Ishikawa (cell line): ENCODE measurements around the gene VSTM2B.

ENCODE experiments used
- CEBPB ChIP-seq: IDR thresholded peaks from 2 replicates; pipeline ENCODE4 v1.6.1; 2012
- CREB1 ChIP-seq: IDR thresholded peaks from 2 replicates; pipeline ENCODE4 v1.6.1; 2012; ENCODE audit warnings: low read depth
- EGR1 ChIP-seq: IDR thresholded peaks from 2 replicates; pipeline ENCODE4 v1.6.1; 2012
- EP300 ChIP-seq: IDR thresholded peaks from 2 replicates; pipeline ENCODE4 v1.6.1; 2012; ENCODE audit warnings: borderline replicate concordance
- FOXM1 ChIP-seq: IDR thresholded peaks from 2 replicates; pipeline ENCODE4 v1.6.1; 2012; ENCODE audit warnings: low read depth, borderline replicate concordance
- MAX ChIP-seq: IDR thresholded peaks from 2 replicates; pipeline ENCODE4 v1.6.1; 2012
- NFIC ChIP-seq: IDR thresholded peaks from 2 replicates; pipeline ENCODE4 v1.6.1; 2012
- RAD21 ChIP-seq: IDR thresholded peaks from 2 replicates; pipeline ENCODE4 v1.6.1; 2012; ENCODE audit warnings: low read depth
- REST ChIP-seq: IDR thresholded peaks from 2 replicates; pipeline ENCODE4 v1.6.1; 2012; ENCODE audit warnings: low read depth, mild to moderate bottlenecking
- TAF1 ChIP-seq: IDR thresholded peaks from 2 replicates; pipeline ENCODE4 v1.6.1; 2012; ENCODE audit warnings: low read depth, mild to moderate bottlenecking
- TCF12 ChIP-seq: IDR thresholded peaks from 2 replicates; pipeline ENCODE4 v1.6.1; 2012; ENCODE audit warnings: low read depth
- TEAD4 ChIP-seq: IDR thresholded peaks from 2 replicates; pipeline ENCODE4 v1.6.1; 2012
- USF1 ChIP-seq: IDR thresholded peaks from 2 replicates; pipeline ENCODE4 v1.6.1; 2012
- YY1 ChIP-seq: IDR thresholded peaks from 2 replicates; pipeline ENCODE4 v1.6.1; 2012; ENCODE audit warnings: low read depth
- ZBTB7A ChIP-seq: IDR thresholded peaks from 2 replicates; pipeline ENCODE4 v1.6.1; 2012; ENCODE audit warnings: low read depth

The VSTM2B gene

GRCh38 chr19:29525901-29526729 lies at the start of gene VSTM2B:
TSS of gene VSTM2B (plus strand) at chr19:29525994. CDS start at chr19:29526584, 590 bp downstream.
- no peak for TF ChIP-seq ZBTB7A
- no peak for TF ChIP-seq TEAD4
- TF ChIP-seq USF1: no peak
- TF ChIP-seq MAX: no peak
- TF ChIP-seq EP300: no peak
- TF ChIP-seq FOXM1: no peak
- TF ChIP-seq REST: no peak
- no peak for TF ChIP-seq EGR1
- no peak for TF ChIP-seq CREB1
- TF ChIP-seq CEBPB: no peak
- TF ChIP-seq RAD21: no peak
- no peak for TF ChIP-seq TCF12
- no peak for TF ChIP-seq NFIC
- no peak for TF ChIP-seq TAF1
- no peak for TF ChIP-seq YY1

DNA sequence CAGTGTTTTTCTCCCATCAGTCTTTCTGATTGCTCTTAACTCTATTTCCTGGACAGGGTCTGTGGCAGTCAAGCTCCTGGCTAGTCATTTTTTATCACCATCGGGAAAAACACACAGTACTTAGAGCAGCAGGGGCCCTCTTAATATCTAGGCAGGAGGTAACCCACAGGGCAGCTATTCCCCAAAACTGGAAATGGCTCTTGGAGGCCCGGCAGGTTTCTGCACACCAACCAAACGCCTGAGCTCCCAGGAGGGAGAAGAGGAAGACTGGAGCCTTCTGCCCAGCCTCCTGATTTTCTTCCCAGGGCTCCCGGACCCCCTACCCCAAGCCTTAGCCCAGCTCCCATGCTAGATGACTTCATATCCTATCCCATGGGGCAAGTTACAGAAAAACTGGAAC lies 49.3 kb upstream of the VSTM2B start:
- TF ChIP-seq USF1 (no peak), YY1 (no peak), TAF1 (no peak), EGR1 (no peak), ZBTB7A (no peak), EP300 (no peak), NFIC (no peak), TCF12 (no peak), CREB1 (no peak), REST (no peak), MAX (no peak), CEBPB (no peak), TEAD4 (no peak), FOXM1 (no peak), RAD21 (no peak)

DNA sequence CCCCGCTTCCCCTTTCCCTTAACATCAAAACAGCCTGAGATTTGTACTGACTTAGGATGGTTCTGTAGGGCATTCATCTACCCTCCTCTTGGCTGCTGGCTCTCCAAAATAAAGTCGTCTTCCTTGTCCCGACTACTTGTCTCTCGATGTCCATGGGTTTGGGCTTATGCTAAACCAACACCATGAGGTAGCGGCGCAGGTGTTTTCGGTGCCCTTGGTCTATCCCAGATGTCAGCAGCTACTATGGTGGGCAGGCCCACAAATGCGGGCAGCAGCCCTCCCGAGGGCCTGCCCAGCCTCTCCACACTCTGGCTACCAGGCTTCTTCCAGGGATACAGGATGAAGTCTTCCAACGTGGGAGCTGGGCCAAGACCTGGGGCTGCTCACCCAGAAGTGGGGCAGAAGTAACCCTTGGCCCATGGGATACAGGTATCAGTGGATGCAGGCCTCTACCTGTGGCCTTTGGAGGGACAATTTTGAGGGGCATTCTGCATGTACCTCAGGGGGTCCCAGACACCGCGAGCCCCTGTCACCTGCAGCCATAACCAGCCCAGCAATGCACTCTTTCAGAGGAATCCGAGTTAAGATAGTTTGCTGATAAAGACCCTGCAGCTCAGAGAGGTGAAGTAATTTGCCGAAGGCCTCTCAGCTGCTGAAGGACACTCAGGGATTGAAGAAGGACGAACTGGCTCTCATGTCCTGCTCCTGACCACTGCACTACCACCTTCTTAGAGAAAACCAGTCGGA lies 47.8 kb upstream of the VSTM2B start:
- TF ChIP-seq RAD21 (no peak), MAX (no peak), EP300 (no peak), CEBPB (no peak), REST (no peak), TEAD4 (no peak), EGR1 (no peak), CREB1 (no peak), USF1 (no peak), ZBTB7A (no peak), NFIC (no peak), TAF1 (no peak), TCF12 (no peak)
